DOHH2 (cell line): ENCODE measurements around the gene PLCE1.

Experiments
- EZH2phosphoT487 ChIP-seq: fragments of 200-600 bp; sonication (generic); IDR thresholded peaks from 2 replicates; pipeline ENCODE4 v1.6.1; 2017; ENCODE audit warnings: borderline replicate concordance, mild to moderate bottlenecking, antibody characterized with exemption, low read length, moderate library complexity, mixed read lengths
- TF ChIP-seq, protein P1 (sequence below): fragments of 200-600 bp; sonication (generic); IDR thresholded peaks from one replicate; pipeline ENCODE4 v1.5.1; 2014; ENCODE audit warnings: antibody characterized with exemption, mild to moderate bottlenecking, low read depth, low read length; ENCODE audit not compliant: poor library complexity, severe bottlenecking

DNA sequence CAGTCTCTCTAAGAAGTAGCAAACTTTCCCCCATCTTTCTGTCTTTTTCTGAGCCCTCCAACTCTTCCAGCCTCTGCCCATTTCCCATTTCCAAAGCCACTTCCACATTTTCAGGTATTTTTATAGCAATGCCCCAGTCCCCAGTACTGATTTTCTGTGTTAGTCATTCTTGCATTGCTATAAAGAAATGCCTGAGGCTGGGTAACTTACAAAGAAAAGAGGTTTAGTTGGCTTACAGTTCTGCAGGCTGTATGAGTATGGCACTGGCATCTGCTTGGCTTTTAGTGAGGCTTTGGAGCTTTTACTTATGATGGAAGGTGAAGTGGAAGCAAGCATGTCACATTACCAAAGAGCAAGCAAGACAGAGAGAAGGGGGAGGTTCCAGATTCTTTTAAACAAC, 17.2 kb downstream of the PLCE1 start:
- TF ChIP-seq, protein P1, sequence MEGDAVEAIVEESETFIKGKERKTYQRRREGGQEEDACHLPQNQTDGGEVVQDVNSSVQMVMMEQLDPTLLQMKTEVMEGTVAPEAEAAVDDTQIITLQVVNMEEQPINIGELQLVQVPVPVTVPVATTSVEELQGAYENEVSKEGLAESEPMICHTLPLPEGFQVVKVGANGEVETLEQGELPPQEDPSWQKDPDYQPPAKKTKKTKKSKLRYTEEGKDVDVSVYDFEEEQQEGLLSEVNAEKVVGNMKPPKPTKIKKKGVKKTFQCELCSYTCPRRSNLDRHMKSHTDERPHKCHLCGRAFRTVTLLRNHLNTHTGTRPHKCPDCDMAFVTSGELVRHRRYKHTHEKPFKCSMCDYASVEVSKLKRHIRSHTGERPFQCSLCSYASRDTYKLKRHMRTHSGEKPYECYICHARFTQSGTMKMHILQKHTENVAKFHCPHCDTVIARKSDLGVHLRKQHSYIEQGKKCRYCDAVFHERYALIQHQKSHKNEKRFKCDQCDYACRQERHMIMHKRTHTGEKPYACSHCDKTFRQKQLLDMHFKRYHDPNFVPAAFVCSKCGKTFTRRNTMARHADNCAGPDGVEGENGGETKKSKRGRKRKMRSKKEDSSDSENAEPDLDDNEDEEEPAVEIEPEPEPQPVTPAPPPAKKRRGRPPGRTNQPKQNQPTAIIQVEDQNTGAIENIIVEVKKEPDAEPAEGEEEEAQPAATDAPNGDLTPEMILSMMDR = no peak
- no peak for TF ChIP-seq EZH2phosphoT487
